ENCODE data around the gene ADORA2A. TPM values are rescaled to one million over a fixed set of nuclear protein-coding genes. Genes with fewer than 3 reads are reported as not detected.

The ADORA2A gene
- total RNA-seq, 1 experiment from 2014 or later, result 3.4 TPM

- Histone ChIP-seq H3K4me1 (replicated peaks) (peaks cover 4% of the 10 kb centered on the region), H3K27me3 (replicated peaks) (no peaks in the 10 kb centered on the region), H3K27ac (no peak overlapping the region), H3K36me3 (no peaks in the 10 kb centered on the region), H3K9me3 (replicated peaks) (no peaks in the 10 kb centered on the region), H3K4me3 (no peak overlapping the region)
- no peak for DNase-seq (ENCODE audit: low read depth in 1 of 2, low spot score in 2 of 2)
These were observed 23.2 kb downstream of the ADORA2A start for GRCh38 chr22:24450610-24451009.

- H3K9me3 ChIP-seq (replicated peaks), result no peaks in the 10 kb centered on the region
- no peaks in the 10 kb centered on the region for H3K36me3 ChIP-seq
- no peaks in the 10 kb centered on the region for H3K27me3 ChIP-seq (replicated peaks)
- DNase-seq (ENCODE audit: low read depth in 1 of 2, low spot score in 2 of 2), result no peak
- H3K4me3 ChIP-seq, result no peak overlapping the region
- no peak overlapping the region for H3K27ac ChIP-seq
- H3K4me1 ChIP-seq (replicated peaks), result no peaks in the 10 kb centered on the region
These were observed 23.8 kb downstream of the ADORA2A start for GRCh38 chr22:24451162-24451561.

GRCh38 chr22:24453853-24454252 is 26.5 kb downstream of the ADORA2A start:
- no peak overlapping the region for H3K27ac ChIP-seq
- H3K9me3 ChIP-seq (replicated peaks), result no peaks in the 10 kb centered on the region
- H3K4me3 ChIP-seq, result no peak overlapping the region
- no peaks in the 10 kb centered on the region for H3K27me3 ChIP-seq (replicated peaks)
- H3K36me3 ChIP-seq, result no peaks in the 10 kb centered on the region
- DNase-seq (ENCODE audit: low read depth in 1 of 2, low spot score in 2 of 2), result no peak
- no peaks in the 10 kb centered on the region for H3K4me1 ChIP-seq (replicated peaks)

- DNase-seq (ENCODE audit: low read depth in 1 of 2, low spot score in 2 of 2), result no peak
- no peaks in the 10 kb centered on the region for H3K36me3 ChIP-seq
- H3K27me3 ChIP-seq (replicated peaks), result no peaks in the 10 kb centered on the region
- no peak overlapping the region for H3K4me3 ChIP-seq
- H3K27ac ChIP-seq, result no peak overlapping the region
- H3K9me3 ChIP-seq (replicated peaks), result no peaks in the 10 kb centered on the region
- 0 out of 2 replicates have a peak, but pooled peaks cover 3% of the 10 kb centered on the region for H3K4me1 ChIP-seq (replicated peaks)
These were observed 27.6 kb downstream of the ADORA2A start for GRCh38 chr22:24455039-24455438.

GRCh38 chr22:24455751-24456426 is 28.5 kb downstream of the ADORA2A start:
- Histone ChIP-seq H3K4me3 (no peak overlapping the region), H3K9me3 (replicated peaks) (no peaks in the 10 kb centered on the region), H3K36me3 (no peaks in the 10 kb centered on the region), H3K27me3 (replicated peaks) (no peaks in the 10 kb centered on the region), H3K4me1 (replicated peaks) (0 out of 2 replicates have a peak, but pooled peaks cover 5% of the 10 kb centered on the region), H3K27ac (no peak overlapping the region)
- DNase-seq (ENCODE audit: low read depth in 1 of 2, low spot score in 2 of 2), result no peak

GRCh38 chr22:24457894-24458420 is 30.6 kb downstream of the ADORA2A start:
- Histone ChIP-seq H3K27ac (no peak overlapping the region), H3K9me3 (replicated peaks) (no peaks in the 10 kb centered on the region), H3K4me1 (replicated peaks) (0 out of 2 replicates have a peak, but pooled peaks cover 5% of the 10 kb centered on the region), H3K36me3 (no peaks in the 10 kb centered on the region), H3K4me3 (no peak overlapping the region), H3K27me3 (replicated peaks) (no peaks in the 10 kb centered on the region)
- DNase-seq (ENCODE audit: low read depth in 1 of 2, low spot score in 2 of 2), result no peak

GRCh38 chr22:24459911-24460310 is 32.5 kb downstream of the ADORA2A start:
- H3K36me3 ChIP-seq, result no peaks in the 10 kb centered on the region
- no peak overlapping the region for H3K4me3 ChIP-seq
- no peak for DNase-seq (ENCODE audit: low read depth in 1 of 2, low spot score in 2 of 2)
- no peaks in the 10 kb centered on the region for H3K27me3 ChIP-seq (replicated peaks)
- H3K4me1 ChIP-seq (replicated peaks), result 0 out of 2 replicates have a peak, but pooled peaks cover 5% of the 10 kb centered on the region
- no peak overlapping the region for H3K27ac ChIP-seq
- H3K9me3 ChIP-seq (replicated peaks), result no peaks in the 10 kb centered on the region

- DNase-seq (ENCODE audit: low read depth in 1 of 2, low spot score in 2 of 2), result no peak
- Histone ChIP-seq H3K9me3 (replicated peaks) (no peaks in the 10 kb centered on the region), H3K27me3 (replicated peaks) (no peaks in the 10 kb centered on the region), H3K36me3 (no peaks in the 10 kb centered on the region), H3K4me1 (replicated peaks) (peaks cover 10% of the 10 kb centered on the region), H3K27ac (no peak overlapping the region), H3K4me3 (no peak overlapping the region)
These were observed 33.2 kb downstream of the ADORA2A start for GRCh38 chr22:24460418-24461089.

- Histone ChIP-seq H3K4me1 (replicated peaks) (peaks cover 32% of the 10 kb centered on the region), H3K4me3 (no peak overlapping the region), H3K9me3 (replicated peaks) (no peaks in the 10 kb centered on the region), H3K27me3 (replicated peaks) (no peaks in the 10 kb centered on the region), H3K36me3 (no peaks in the 10 kb centered on the region), H3K27ac (no peak overlapping the region)
- no peak for DNase-seq (ENCODE audit: low read depth in 1 of 2, low spot score in 2 of 2)
These were observed 35.8 kb downstream of the ADORA2A start for GRCh38 chr22:24463071-24463760.

GRCh38 chr22:24465566-24465965 is 38.2 kb downstream of the ADORA2A start:
- Histone ChIP-seq H3K4me3 (no peak overlapping the region), H3K27me3 (replicated peaks) (no peaks in the 10 kb centered on the region), H3K4me1 (replicated peaks) (peaks cover 27% of the 10 kb centered on the region), H3K27ac (peak overlapping the region; percentile 61), H3K36me3 (no peaks in the 10 kb centered on the region), H3K9me3 (replicated peaks) (no peaks in the 10 kb centered on the region)
- peak in 1 of 2 experiments; percentile 31 for DNase-seq (ENCODE audit: low read depth in 1 of 2, low spot score in 2 of 2)

GRCh38 chr22:24465975-24466374 is 38.6 kb downstream of the ADORA2A start:
- peaks cover 27% of the 10 kb centered on the region for H3K4me1 ChIP-seq (replicated peaks)
- DNase-seq (ENCODE audit: low read depth in 1 of 2, low spot score in 2 of 2), result no peak
- no peak overlapping the region for H3K4me3 ChIP-seq
- no peaks in the 10 kb centered on the region for H3K9me3 ChIP-seq (replicated peaks)
- peak overlapping the region; percentile 61 for H3K27ac ChIP-seq
- H3K27me3 ChIP-seq (replicated peaks), result no peaks in the 10 kb centered on the region
- H3K36me3 ChIP-seq, result no peaks in the 10 kb centered on the region

- DNase-seq (ENCODE audit: low read depth in 1 of 2, low spot score in 2 of 2), result peak; percentile 62 to 80
- peaks cover 33% of the 10 kb centered on the region for H3K4me1 ChIP-seq (replicated peaks)
- no peaks in the 10 kb centered on the region for H3K27me3 ChIP-seq (replicated peaks)
- H3K9me3 ChIP-seq (replicated peaks), result no peaks in the 10 kb centered on the region
- H3K36me3 ChIP-seq, result no peaks in the 10 kb centered on the region
- peak overlapping the region; percentile 61 for H3K27ac ChIP-seq
- no peak overlapping the region for H3K4me3 ChIP-seq
These were observed 39.4 kb downstream of the ADORA2A start for GRCh38 chr22:24466716-24467328.

- no peak for DNase-seq (ENCODE audit: low read depth in 1 of 2, low spot score in 2 of 2)
- Histone ChIP-seq H3K27ac (peak overlapping the region; percentile 61), H3K9me3 (replicated peaks) (no peaks in the 10 kb centered on the region), H3K4me1 (replicated peaks) (peaks cover 33% of the 10 kb centered on the region), H3K27me3 (replicated peaks) (no peaks in the 10 kb centered on the region), H3K4me3 (no peak overlapping the region), H3K36me3 (no peaks in the 10 kb centered on the region)
These were observed 39.9 kb downstream of the ADORA2A start for GRCh38 chr22:24467340-24467739.

All from SJSA1 (cell line).